GM12878 (cell line): ENCODE data around the gene ZMYND12. TPM values are rescaled to one million over a fixed set of nuclear protein-coding genes. Genes with fewer than 3 reads are reported as not detected.

Experiments used
- ATAC-seq: fragments of 200-7000 bp; cut with Tn5 transposase; 3 replicates; pipeline ENCODE4 v1.9.1; 2020; ENCODE audit warnings: mild to moderate bottlenecking, moderate library complexity
- BruUV-seq: library from RNA; stranded (reverse); fragments of 400-500 nt; replicated peaks from 2 replicates; lab custom pipeline; 2021; lab: Mats Ljungman, UMichigan
- CTCF ChIA-PET: fragments of 300-600 bp; sonication (Branson Sonifier 250); formaldehyde crosslinking; extraction: SDS; loops from one replicate; lab custom pipeline; 2021; ENCODE audit warnings: inconsistent platforms; lab: Yijun Ruan, JAX
- POLR2A ChIA-PET: fragments of 350-600 bp; formaldehyde crosslinking; extraction: SDS; loops from one replicate; lab custom pipeline; 2021; ENCODE audit warnings: inconsistent platforms; lab: Charles Lee
- RAD21 ChIA-PET: fragments of 300-600 bp; sonication (Branson Sonifier 250); formaldehyde crosslinking; loops from one replicate; lab custom pipeline; 2023; ENCODE audit warnings: antibody characterized with exemption; ENCODE audit not compliant: unreplicated experiment; lab: Charles Lee
- SMC1A ChIA-PET: fragments of 300-600 bp; sonication (Branson Sonifier 250); formaldehyde crosslinking; loops from one replicate; lab custom pipeline; 2023; ENCODE audit not compliant: unreplicated experiment, uncharacterized antibody; lab: Charles Lee
- DNase-seq: peaks from one replicate; pipeline ENCODE4 v3.0.0-alpha.2; 2011; ENCODE audit warnings: low read depth, low spot score
- FAIRE-seq: peaks from 3 replicates; lab custom pipeline; 2011; peaks lifted over from hg19 to GRCh38; lab: Jason Lieb, UNC
- H2AFZ ChIP-seq: 2 replicates; pipeline ENCODE4 v1.6.0; 2011; ENCODE audit warnings: low read depth, low read length, control low read depth; ENCODE audit not compliant: control insufficient read depth
- H3K27ac ChIP-seq: 2 replicates; pipeline ENCODE4 v1.5.1; 2011; ENCODE audit warnings: control low read depth; ENCODE audit not compliant: control insufficient read depth, insufficient read depth
- H3K27me3 ChIP-seq, 2 experiments: replicated peaks in 1 of 2; 2 replicates each; pipeline versions ENCODE4 v1.6.0 to v1.6.1; 2011; ENCODE audit warnings: low read length in 1 of 2; ENCODE audit not compliant: control insufficient read depth in 2 of 2, insufficient read depth in 2 of 2
- H3K36me3 ChIP-seq, 2 experiments: 2 replicates each; pipeline ENCODE4 v1.5.1; 2011; ENCODE audit warnings: low read length in 1 of 2; ENCODE audit not compliant: control insufficient read depth in 2 of 2, insufficient read depth in 2 of 2
- H3K4me1 ChIP-seq: 2 replicates; pipeline ENCODE4 v1.6.1; 2011; ENCODE audit warnings: mild to moderate bottlenecking, low read length, moderate library complexity, mixed read lengths; ENCODE audit not compliant: control insufficient read depth, insufficient read depth
- H3K4me2 ChIP-seq: 2 replicates; pipeline ENCODE4 v1.6.0; 2011; ENCODE audit warnings: control low read depth; ENCODE audit not compliant: control insufficient read depth, insufficient read depth
- H3K4me3 ChIP-seq: fragments of 200-600 bp; sonication (generic); 2 replicates; pipeline ENCODE4 v1.5.1; 2016
- H3K79me2 ChIP-seq: 2 replicates; pipeline ENCODE4 v1.6.0; 2011; ENCODE audit warnings: low read length; ENCODE audit not compliant: control insufficient read depth, insufficient read depth
- H3K9ac ChIP-seq: 2 replicates; pipeline ENCODE4 v1.8.0; 2011; ENCODE audit warnings: low read length, control low read depth, mixed read lengths; ENCODE audit not compliant: control insufficient read depth, insufficient read depth
- H3K9me3 ChIP-seq: replicated peaks from 3 replicates; pipeline ENCODE4 v1.5.1; 2011; ENCODE audit warnings: mild to moderate bottlenecking, low read length; ENCODE audit not compliant: control insufficient read depth, insufficient read depth
- H4K20me1 ChIP-seq: 2 replicates; pipeline ENCODE4 v1.6.0; 2011; ENCODE audit not compliant: control insufficient read depth, insufficient read depth
- E4F1 ChIP-seq: fragments of 450-650 bp; IDR thresholded peaks from 2 replicates; pipeline ENCODE4 v1.6.1; 2018; ENCODE audit warnings: borderline replicate concordance, mild to moderate bottlenecking; ENCODE audit not compliant: partially characterized antibody
- EED ChIP-seq: sonication (generic); IDR thresholded peaks from 2 replicates; pipeline ENCODE4 v1.6.1; 2016; ENCODE audit warnings: antibody characterized with exemption, low read depth
- IRF4 ChIP-seq: IDR thresholded peaks from 2 replicates; pipeline ENCODE4 v1.6.1; 2011; ENCODE audit warnings: low read depth, low read length
- KLF5 ChIP-seq: fragments of 450-650 bp; IDR thresholded peaks from 2 replicates; pipeline ENCODE4 v1.6.1; 2014; ENCODE audit warnings: mild to moderate bottlenecking; ENCODE audit not compliant: partially characterized antibody
- MAX ChIP-seq: IDR thresholded peaks from 2 replicates; pipeline ENCODE4 v1.6.1; 2012; ENCODE audit warnings: low read depth, low read length, improper control_type of control experiment
- MTA2 ChIP-seq: fragments of 450-650 bp; IDR thresholded peaks from 2 replicates; pipeline ENCODE4 v1.6.1; 2016; ENCODE audit warnings: low read depth, mild to moderate bottlenecking, moderate library complexity
- MYB ChIP-seq: fragments of 150-350 bp; IDR thresholded peaks from 2 replicates; pipeline ENCODE4 v1.6.1; 2014; ENCODE audit warnings: mild to moderate bottlenecking, low read depth, low read length, borderline replicate concordance
- ZNF217 ChIP-seq: fragments of 450-650 bp; IDR thresholded peaks from 2 replicates; pipeline ENCODE4 v1.6.1; 2017; ENCODE audit warnings: antibody characterized with exemption, mild to moderate bottlenecking
- ZNF384 ChIP-seq: IDR thresholded peaks from 2 replicates; pipeline ENCODE4 v1.6.1; 2012; ENCODE audit warnings: low read depth, mild to moderate bottlenecking, low read length, improper control_type of control experiment, borderline replicate concordance
- ZZZ3 ChIP-seq: IDR thresholded peaks from 2 replicates; pipeline ENCODE4 v1.6.1; 2011; ENCODE audit warnings: low read depth; ENCODE audit not compliant: control insufficient read depth, insufficient read length
- WGBS: methylation state at CpG from one replicate; pipeline ENCODE4 v1.1.6; 2016; ENCODE audit warnings: low lambda C conversion rate; ENCODE audit not compliant: insufficient replicate concordance, insufficient coverage; ENCODE audit errors: missing lambda C conversion rate; 5-methylcytosine and 5-hydroxymethylcytosine counted together
- in situ Hi-C: fragments of 300-500 bp; cut with MboI; formaldehyde crosslinking; loops from 9 replicates; pipeline ENCODE4 v1.14.3; 2018; ENCODE audit warnings: mixed read lengths
- intact Hi-C: fragments of 100-400 bp; cut with micrococcal nuclease; formaldehyde crosslinking; loops from one replicate; pipeline ENCODE4 v1.14.2; 2022; ENCODE audit not compliant: unreplicated experiment
- polyA plus RNA-seq, 11 experiments: library from polyadenylated mRNA; depleted of rRNA in 4 of 11; unstranded in 6 of 11; stranded (reverse) in 5 of 11; fragments of >200 nt; fragmentation: Nextera tagmentation in 4 of 11; fragmentation: Illumina TruSeq in 1 of 11; extraction: Ambion mirVana in 4 of 11; extraction: Trizol in 1 of 11; gene quantifications; 1 replicate in 1 of 11; 2 replicates in 10 of 11; pipeline versions ENCODE4 v1.2.1 to v1.2.3, GENCODE V29; 2011 to 2016; ENCODE audit warnings: inconsistent platforms in 2 of 11, missing spikeins in 2 of 11, low read depth in 1 of 11
- total RNA-seq, 4 experiments: library from RNA; depleted of rRNA in 3 of 4; stranded (reverse); fragments of >200 nt in 3 of 4; fragmentation: Illumina TruSeq in 1 of 4; extraction: Trizol in 1 of 4; gene quantifications; 2 replicates each; pipeline versions ENCODE4 v1.2.1 to v1.2.3, GENCODE V29; 2013 to 2021

Gene ZMYND12
- total and polyA plus RNA-seq, 10 of the 15 experiments (the other 5 are each of a cell fraction or from before 2014, with no cell fraction given), result 0.26 to 1.4 (median 0.67) TPM

- ChIA-PET CTCF (no interaction called here), RAD21 (no interaction called here)
- WGBS, result 35% methylated on average over 7 of the region's 7 CpGs
- Histone ChIP-seq H3K79me2 (no peaks in the 10 kb centered on the region), H3K36me3 (no peaks in the 10 kb centered on the region), H3K4me2 (no peak overlapping the region), H3K27me3 (no peaks in the 10 kb centered on the region; a peak in 1 of 4 replicates), H3K4me3 (no peak overlapping the region), H3K9me3 (no peaks in the 10 kb centered on the region), H3K27ac (no peak overlapping the region), H4K20me1 (no peaks in the 10 kb centered on the region), H2AFZ (no peak overlapping the region), H3K4me1 (no peaks in the 10 kb centered on the region), H3K9ac (no peak overlapping the region)
- intact Hi-C loops, result no loop called here
- DNase-seq, result no peak
- no TSS peak for BruUV-seq
- in situ Hi-C loops, result no loop called here
- TF ChIP-seq MAX (no peak), E4F1 (no peak), EED (no peak), ZZZ3 (no peak), IRF4 (no peak), ZNF217 (no peak), MTA2 (no peak), KLF5 (no peak), ZNF384 (no peak), MYB (no peak)
- TF ChIP-seq, all 136 proteins: peak for 0
- POLR2A ChIA-PET, result no interaction called here
- ATAC-seq (no peak), FAIRE-seq (no peak)
- SMC1A ChIA-PET, result no interaction called here
Measured at GRCh38 chr1:42420121-42420520, 35.7 kb downstream of the ZMYND12 start.
